GM23338 (cell line): ENCODE measurements around the gene IL1RAPL2. TPM values are rescaled to one million over a fixed set of nuclear protein-coding genes. Genes with fewer than 3 reads are reported as not detected.

Experiments used
- ATAC-seq: fragments of 200-7000 bp; cut with Tn5 transposase; 3 replicates; pipeline ENCODE4 v1.9.1; 2020
- DNase-seq: peaks from one replicate; pipeline ENCODE4 v3.0.0-alpha.2; 2015; ENCODE audit warnings: low spot score
- H2AFZ ChIP-seq: fragments of 200-600 bp; sonication (generic); 2 replicates; pipeline ENCODE4 v1.8.0; 2016; ENCODE audit warnings: antibody characterized with exemption, mild to moderate bottlenecking, moderate library complexity
- H3F3A ChIP-seq: fragments of 200-600 bp; sonication (generic); replicated peaks from 2 replicates; pipeline ENCODE4 v1.8.0; 2017; ENCODE audit warnings: antibody characterized with exemption, mixed run types, low read depth
- H3K27ac ChIP-seq: fragments of 200-600 bp; sonication (generic); 2 replicates; pipeline ENCODE4 v1.6.1; 2016; ENCODE audit warnings: low read depth
- H3K27me3 ChIP-seq: fragments of 200-600 bp; sonication (generic); 2 replicates; pipeline ENCODE4 v1.8.0; 2016; ENCODE audit warnings: mild to moderate bottlenecking, mixed run types, moderate library complexity; ENCODE audit not compliant: insufficient read depth
- H3K36me3 ChIP-seq: fragments of 200-600 bp; sonication (generic); 2 replicates; pipeline ENCODE4 v1.8.0; 2016; ENCODE audit warnings: mild to moderate bottlenecking; ENCODE audit not compliant: insufficient read depth
- H3K4me1 ChIP-seq: fragments of 200-600 bp; sonication (generic); 2 replicates; pipeline ENCODE4 v1.8.0; 2016; ENCODE audit warnings: mild to moderate bottlenecking, moderate library complexity; ENCODE audit not compliant: insufficient read depth
- H3K4me2 ChIP-seq: fragments of 200-600 bp; sonication (generic); 2 replicates; pipeline ENCODE4 v1.7.1; 2017; ENCODE audit warnings: mixed run types
- H3K4me3 ChIP-seq: fragments of 200-600 bp; sonication (generic); 2 replicates; pipeline ENCODE4 v1.6.1; 2016; ENCODE audit warnings: mixed run types
- H3K79me2 ChIP-seq: fragments of 200-600 bp; sonication (generic); replicated peaks from 2 replicates; pipeline ENCODE4 v1.8.0; 2017; ENCODE audit warnings: mild to moderate bottlenecking; ENCODE audit not compliant: insufficient read depth
- H3K9me2 ChIP-seq: fragments of 200-600 bp; sonication (generic); 2 replicates; pipeline ENCODE4 v1.8.0; 2017; ENCODE audit not compliant: insufficient read depth
- H4K20me1 ChIP-seq: fragments of 200-600 bp; sonication (generic); replicated peaks from 2 replicates; pipeline ENCODE4 v1.8.0; 2017; ENCODE audit warnings: mild to moderate bottlenecking; ENCODE audit not compliant: insufficient read depth
- H3K27ac Mint-ChIP-seq: 2 replicates; pipeline ENCODE4 v1.8.0; 2020; ENCODE audit warnings: inconsistent platforms, mild to moderate bottlenecking, moderate library complexity, mixed read lengths
- H3K27me3 Mint-ChIP-seq: 3 replicates; pipeline ENCODE4 v1.8.0; 2022; ENCODE audit warnings: low read depth, mild to moderate bottlenecking, moderate library complexity, mixed read lengths, inconsistent platforms; ENCODE audit not compliant: insufficient read depth, poor library complexity
- H3K36me3 Mint-ChIP-seq: 3 replicates; pipeline ENCODE4 v1.8.0; 2021; ENCODE audit warnings: low read depth, mild to moderate bottlenecking, inconsistent platforms, moderate library complexity, mixed read lengths
- H3K4me1 Mint-ChIP-seq: 3 replicates; pipeline ENCODE4 v1.8.0; 2020; ENCODE audit warnings: mild to moderate bottlenecking, inconsistent platforms, mixed read lengths
- H3K4me3 Mint-ChIP-seq: 3 replicates; pipeline ENCODE4 v1.8.0; 2021; ENCODE audit warnings: moderate library complexity, mild to moderate bottlenecking, inconsistent platforms, mixed read lengths
- H3K9me3 Mint-ChIP-seq: 3 replicates; pipeline ENCODE4 v1.8.0; 2020; ENCODE audit warnings: moderate library complexity, mild to moderate bottlenecking, inconsistent platforms, mixed read lengths
- ETS1 ChIP-seq: IDR thresholded peaks from 2 replicates; pipeline ENCODE4 v1.6.1; 2016; ENCODE audit warnings: antibody characterized with exemption
- EZH2phosphoT487 ChIP-seq: fragments of 200-600 bp; sonication (generic); IDR thresholded peaks from one replicate; pipeline ENCODE4 v1.8.1; 2018; ENCODE audit warnings: antibody characterized with exemption; ENCODE audit not compliant: unreplicated experiment
- JUNB ChIP-seq: IDR thresholded peaks from one replicate; pipeline ENCODE4 v1.6.1; 2016; ENCODE audit warnings: antibody characterized with exemption; ENCODE audit not compliant: unreplicated experiment
- POLR2AphosphoS5 ChIP-seq: IDR thresholded peaks from 2 replicates; pipeline ENCODE4 v1.6.1; 2016; ENCODE audit warnings: antibody characterized with exemption, low read depth
- REST ChIP-seq: IDR thresholded peaks from one replicate; pipeline ENCODE4 v1.6.1; 2018; ENCODE audit warnings: antibody characterized with exemption; ENCODE audit not compliant: unreplicated experiment
- STAT1 ChIP-seq: IDR thresholded peaks from one replicate; pipeline ENCODE4 v1.6.1; 2016; ENCODE audit warnings: antibody characterized with exemption; ENCODE audit not compliant: unreplicated experiment
- ZNF114 ChIP-seq: fragments of 250-450 bp; sonication (Bioruptor Pico); IDR thresholded peaks from 2 replicates; pipeline ENCODE4 v1.5.0; 2020; ENCODE audit warnings: mild to moderate bottlenecking, moderate library complexity
- polyA plus RNA-seq: library from polyadenylated mRNA; unstranded; fragments of >200 nt; fragmentation: Nextera tagmentation; extraction: Ambion mirVana; gene quantifications from 2 replicates; pipeline ENCODE4 v1.2.1, GENCODE V29; 2016
- total RNA-seq: library from RNA; depleted of rRNA; stranded (reverse); fragments of >200 nt; shearing (Covaris generic); gene quantifications from 2 replicates; pipeline ENCODE4 v1.2.3, GENCODE V29; 2014
- TF ChIP-seq, protein P1 (sequence below): fragments of 250-450 bp; sonication (Bioruptor Pico); IDR thresholded peaks from 2 replicates; pipeline ENCODE4 v1.5.0; 2020; ENCODE audit warnings: mild to moderate bottlenecking, moderate library complexity

Gene IL1RAPL2
- total and polyA plus RNA-seq, 2 experiments from 2014 or later = 0.80 to 0.94 TPM

DNA sequence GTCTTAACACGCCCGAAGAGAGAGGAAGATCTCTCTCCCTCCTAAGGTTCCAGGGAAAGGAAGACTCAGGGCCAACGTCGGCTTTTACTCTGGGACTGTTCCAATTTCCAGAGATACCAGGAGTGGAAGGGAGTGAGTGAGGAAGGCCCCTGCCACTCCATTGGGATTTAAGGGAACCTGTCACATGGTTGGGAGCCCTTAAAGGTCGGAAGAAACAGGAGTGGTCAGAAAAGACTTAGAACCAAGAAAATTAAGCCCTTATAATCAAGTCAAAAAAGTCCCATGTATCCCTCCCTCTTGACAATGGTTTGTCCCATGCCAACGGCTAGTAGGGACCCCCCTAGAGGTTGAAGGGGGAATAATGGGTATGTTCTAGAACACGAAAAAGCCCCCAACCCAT is 654.6 kb downstream of the IL1RAPL2 start, which contains the start of gene TEX13A (continued):
- TF ChIP-seq REST (no peak), ETS1 (no peak), EZH2phosphoT487 (no peak)

- no peak overlapping the region for H3K4me3 ChIP-seq
- H3K27me3 Mint-ChIP-seq = peaks cover 4% of the 10 kb centered on the region
- TF ChIP-seq ETS1 (no peak), JUNB (no peak), EZH2phosphoT487 (no peak), REST (no peak), STAT1 (no peak), POLR2AphosphoS5 (no peak), ZNF114 (CRISPR knock-in tag) (no peak)
- TF ChIP-seq, protein P1, sequence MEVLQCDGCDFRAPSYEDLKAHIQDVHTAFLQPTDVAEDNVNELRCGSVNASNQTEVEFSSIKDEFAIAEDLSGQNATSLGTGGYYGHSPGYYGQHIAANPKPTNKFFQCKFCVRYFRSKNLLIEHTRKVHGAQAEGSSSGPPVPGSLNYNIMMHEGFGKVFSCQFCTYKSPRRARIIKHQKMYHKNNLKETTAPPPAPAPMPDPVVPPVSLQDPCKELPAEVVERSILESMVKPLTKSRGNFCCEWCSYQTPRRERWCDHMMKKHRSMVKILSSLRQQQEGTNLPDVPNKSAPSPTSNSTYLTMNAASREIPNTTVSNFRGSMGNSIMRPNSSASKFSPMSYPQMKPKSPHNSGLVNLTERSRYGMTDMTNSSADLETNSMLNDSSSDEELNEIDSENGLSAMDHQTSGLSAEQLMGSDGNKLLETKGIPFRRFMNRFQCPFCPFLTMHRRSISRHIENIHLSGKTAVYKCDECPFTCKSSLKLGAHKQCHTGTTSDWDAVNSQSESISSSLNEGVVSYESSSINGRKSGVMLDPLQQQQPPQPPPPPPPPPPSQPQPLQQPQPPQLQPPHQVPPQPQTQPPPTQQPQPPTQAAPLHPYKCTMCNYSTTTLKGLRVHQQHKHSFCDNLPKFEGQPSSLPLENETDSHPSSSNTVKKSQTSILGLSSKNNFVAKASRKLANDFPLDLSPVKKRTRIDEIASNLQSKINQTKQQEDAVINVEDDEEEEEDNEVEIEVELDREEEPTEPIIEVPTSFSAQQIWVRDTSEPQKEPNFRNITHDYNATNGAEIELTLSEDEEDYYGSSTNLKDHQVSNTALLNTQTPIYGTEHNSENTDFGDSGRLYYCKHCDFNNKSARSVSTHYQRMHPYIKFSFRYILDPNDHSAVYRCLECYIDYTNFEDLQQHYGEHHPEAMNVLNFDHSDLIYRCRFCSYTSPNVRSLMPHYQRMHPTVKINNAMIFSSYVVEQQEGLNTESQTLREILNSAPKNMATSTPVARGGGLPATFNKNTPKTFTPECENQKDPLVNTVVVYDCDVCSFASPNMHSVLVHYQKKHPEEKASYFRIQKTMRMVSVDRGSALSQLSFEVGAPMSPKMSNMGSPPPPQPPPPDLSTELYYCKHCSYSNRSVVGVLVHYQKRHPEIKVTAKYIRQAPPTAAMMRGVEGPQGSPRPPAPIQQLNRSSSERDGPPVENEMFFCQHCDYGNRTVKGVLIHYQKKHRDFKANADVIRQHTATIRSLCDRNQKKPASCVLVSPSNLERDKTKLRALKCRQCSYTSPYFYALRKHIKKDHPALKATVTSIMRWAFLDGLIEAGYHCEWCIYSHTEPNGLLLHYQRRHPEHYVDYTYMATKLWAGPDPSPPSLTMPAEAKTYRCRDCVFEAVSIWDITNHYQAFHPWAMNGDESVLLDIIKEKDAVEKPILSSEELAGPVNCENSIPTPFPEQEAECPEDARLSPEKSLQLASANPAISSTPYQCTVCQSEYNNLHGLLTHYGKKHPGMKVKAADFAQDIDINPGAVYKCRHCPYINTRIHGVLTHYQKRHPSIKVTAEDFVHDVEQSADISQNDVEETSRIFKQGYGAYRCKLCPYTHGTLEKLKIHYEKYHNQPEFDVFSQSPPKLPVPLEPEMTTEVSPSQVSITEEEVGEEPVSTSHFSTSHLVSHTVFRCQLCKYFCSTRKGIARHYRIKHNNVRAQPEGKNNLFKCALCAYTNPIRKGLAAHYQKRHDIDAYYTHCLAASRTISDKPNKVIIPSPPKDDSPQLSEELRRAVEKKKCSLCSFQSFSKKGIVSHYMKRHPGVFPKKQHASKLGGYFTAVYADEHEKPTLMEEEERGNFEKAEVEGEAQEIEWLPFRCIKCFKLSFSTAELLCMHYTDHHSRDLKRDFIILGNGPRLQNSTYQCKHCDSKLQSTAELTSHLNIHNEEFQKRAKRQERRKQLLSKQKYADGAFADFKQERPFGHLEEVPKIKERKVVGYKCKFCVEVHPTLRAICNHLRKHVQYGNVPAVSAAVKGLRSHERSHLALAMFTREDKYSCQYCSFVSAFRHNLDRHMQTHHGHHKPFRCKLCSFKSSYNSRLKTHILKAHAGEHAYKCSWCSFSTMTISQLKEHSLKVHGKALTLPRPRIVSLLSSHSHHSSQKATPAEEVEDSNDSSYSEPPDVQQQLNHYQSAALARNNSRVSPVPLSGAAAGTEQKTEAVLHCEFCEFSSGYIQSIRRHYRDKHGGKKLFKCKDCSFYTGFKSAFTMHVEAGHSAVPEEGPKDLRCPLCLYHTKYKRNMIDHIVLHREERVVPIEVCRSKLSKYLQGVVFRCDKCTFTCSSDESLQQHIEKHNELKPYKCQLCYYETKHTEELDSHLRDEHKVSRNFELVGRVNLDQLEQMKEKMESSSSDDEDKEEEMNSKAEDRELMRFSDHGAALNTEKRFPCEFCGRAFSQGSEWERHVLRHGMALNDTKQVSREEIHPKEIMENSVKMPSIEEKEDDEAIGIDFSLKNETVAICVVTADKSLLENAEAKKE = no peak
Observed at GRCh38 chrX:105221374-105221773, 655.4 kb downstream of the IL1RAPL2 start.

More at GRCh38 chrX:105221374-105221773, 655.4 kb downstream of the IL1RAPL2 start:
- Histone ChIP-seq H3K27ac (no peak overlapping the region), H2AFZ (no peak overlapping the region), H3K4me2 (no peak overlapping the region), H3K79me2 (no peaks in the 10 kb centered on the region), H3K27me3 (no peaks in the 10 kb centered on the region), H3K36me3 (no peaks in the 10 kb centered on the region), H4K20me1 (no peaks in the 10 kb centered on the region), H3K9me2 (no peaks in the 10 kb centered on the region), H3F3A (no peaks in the 10 kb centered on the region), H3K4me1 (0 out of 2 replicates have a peak, but pooled peaks cover 6% of the 10 kb centered on the region)
- ATAC-seq (no peak), DNase-seq (no peak)
- Mint-ChIP-seq H3K4me3 (no peak overlapping the region), H3K9me3 (peaks cover 6% of the 10 kb centered on the region; the same call in 1 of the 3 replicates), H3K4me1 (peaks cover 6% of the 10 kb centered on the region; the same call in 2 of the 3 replicates), H3K36me3 (peaks cover 13% of the 10 kb centered on the region; the same call in 2 of the 3 replicates), H3K27ac (no peak overlapping the region)
